HG02840 (cell line): ENCODE measurements around the gene GSTP1.
"Not testable (repeated sequence)": the region's sequence is repeated elsewhere in the genome, so short reads cannot be mapped to it uniquely, and the experiment has no call there.

Experiments used
- ATAC-seq: cut with Tn5 transposase; IDR thresholded peaks from one replicate; pipeline ENCODE4 v1.9.1; 2021; ENCODE audit warnings: mild to moderate bottlenecking, moderate library complexity, moderate number of reproducible peaks; ENCODE audit not compliant: unreplicated experiment, low FRiP score

GSTP1 gene

DNA sequence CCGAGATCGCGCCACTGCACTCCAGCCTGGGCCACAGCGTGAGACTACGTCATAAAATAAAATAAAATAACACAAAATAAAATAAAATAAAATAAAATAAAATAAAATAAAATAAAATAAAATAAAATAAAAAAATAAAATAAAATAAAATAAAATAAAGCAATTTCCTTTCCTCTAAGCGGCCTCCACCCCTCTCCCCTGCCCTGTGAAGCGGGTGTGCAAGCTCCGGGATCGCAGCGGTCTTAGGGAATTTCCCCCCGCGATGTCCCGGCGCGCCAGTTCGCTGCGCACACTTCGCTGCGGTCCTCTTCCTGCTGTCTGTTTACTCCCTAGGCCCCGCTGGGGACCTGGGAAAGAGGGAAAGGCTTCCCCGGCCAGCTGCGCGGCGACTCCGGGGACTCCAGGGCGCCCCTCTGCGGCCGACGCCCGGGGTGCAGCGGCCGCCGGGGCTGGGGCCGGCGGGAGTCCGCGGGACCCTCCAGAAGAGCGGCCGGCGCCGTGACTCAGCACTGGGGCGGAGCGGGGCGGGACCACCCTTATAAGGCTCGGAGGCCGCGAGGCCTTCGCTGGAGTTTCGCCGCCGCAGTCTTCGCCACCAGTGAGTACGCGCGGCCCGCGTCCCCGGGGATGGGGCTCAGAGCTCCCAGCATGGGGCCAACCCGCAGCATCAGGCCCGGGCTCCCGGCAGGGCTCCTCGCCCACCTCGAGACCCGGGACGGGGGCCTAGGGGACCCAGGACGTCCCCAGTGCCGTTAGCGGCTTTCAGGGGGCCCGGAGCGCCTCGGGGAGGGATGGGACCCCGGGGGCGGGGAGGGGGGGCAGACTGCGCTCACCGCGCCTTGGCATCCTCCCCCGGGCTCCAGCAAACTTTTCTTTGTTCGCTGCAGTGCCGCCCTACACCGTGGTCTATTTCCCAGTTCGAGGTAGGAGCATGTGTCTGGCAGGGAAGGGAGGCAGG, at the start of gene GSTP1:
Gene GSTP1 (plus strand): TSS at position 566 of the 958 bp plus-strand sequence. CDS start 32 bp downstream, at position 598.
- peak; percentile 57 for ATAC-seq

DNA sequence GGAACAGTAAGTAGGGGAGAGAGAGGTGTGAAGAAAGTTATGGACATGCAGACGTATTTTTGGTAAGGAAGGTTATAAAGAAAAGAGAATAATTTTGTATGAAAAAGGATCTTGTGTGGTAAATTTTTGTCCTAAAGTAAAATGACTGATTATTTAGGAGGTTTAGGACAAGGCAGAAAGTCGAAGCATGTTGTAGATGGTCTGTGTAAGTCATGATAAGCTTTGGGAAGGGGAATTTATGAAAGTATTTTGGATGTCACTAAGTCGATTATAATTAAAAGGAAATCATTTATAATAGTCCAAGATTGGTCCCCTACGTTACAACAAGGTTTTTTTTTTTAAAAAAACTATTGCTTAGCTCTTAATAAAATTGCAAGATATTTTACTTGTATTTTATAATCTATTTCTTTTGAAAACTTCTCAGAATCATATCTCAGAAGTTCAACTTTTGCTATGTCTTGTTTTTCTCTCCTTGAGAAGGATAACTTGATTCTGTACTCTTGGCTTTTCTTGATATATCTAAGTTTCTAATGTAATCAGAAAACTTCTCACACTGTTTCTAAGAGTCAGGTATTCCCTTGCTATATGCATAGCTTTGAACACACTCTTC, 49.4 kb upstream of the GSTP1 start:
- ATAC-seq = no peak

DNA sequence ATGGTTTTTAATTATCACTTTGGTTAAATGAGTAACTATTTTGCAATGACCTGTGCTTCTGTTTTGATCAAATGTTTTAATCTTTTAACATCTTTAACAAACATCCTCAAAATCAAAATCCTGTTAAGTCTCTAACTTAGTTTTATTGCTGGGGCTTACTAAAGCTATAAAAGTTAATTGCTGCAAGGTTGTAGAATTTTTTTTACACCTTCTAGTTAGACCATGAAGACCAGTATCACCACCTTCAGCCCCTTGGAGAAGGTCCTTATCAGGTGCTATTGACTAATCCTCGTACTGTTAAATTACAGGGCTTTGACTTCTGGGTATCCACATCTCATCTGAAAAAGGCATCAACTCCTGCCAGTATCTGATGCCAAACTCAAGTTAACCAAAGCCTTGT, 48.1 kb upstream of the GSTP1 start:
- ATAC-seq = no peak

DNA sequence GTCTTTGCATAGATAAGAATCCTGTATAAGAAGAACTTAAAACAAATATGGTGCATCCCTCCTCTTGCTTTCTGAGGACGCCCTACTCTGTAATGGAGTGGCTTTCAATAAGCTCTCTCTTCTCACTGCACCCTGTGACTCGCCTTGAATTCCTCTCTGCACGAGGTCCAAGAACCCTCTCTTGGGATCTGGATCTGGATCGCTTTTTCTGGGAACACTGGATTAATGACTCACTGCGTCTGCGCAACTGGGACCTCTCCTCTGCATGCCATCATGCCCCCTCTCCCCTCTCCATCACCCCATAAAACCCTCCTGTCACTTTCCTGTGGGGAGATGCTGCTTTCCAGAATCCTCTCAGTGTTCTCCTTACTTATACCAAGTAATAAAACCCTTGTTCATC, 45.3 kb upstream of the GSTP1 start:
- no peak for ATAC-seq

DNA sequence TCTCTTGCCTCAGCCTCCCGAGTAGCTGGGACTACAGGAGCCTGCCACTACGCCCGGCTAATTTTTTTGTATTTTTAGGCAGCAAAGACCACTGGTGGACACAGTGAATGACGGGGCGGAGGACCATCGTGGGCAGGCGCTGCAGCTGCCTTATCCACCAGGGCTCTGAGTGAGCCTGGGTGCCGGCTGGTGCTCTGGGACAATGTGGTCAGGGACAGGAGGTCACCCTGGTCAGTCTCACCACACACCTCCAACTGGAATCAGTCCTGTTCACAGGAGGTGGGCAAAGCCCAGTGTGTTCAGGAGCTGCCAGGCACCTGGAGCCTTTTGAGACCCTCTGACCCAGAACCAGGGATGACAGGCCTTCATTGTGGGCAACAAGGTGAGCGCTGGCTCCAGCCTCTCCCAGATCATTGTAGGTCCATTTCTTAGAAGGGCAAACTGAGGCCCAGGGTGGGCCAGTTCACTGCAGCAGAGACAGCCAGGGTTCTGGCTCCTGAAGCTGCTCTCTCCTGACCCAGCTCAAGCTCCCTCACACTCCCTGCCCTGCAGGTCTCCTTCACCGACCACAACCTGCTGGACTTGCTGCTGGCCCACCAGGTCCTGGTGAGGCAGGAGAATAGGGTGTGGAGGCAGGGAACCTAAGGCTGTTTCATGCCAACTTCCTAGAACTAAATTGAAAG, 44.6 kb upstream of the GSTP1 start:
- no peak for ATAC-seq

DNA sequence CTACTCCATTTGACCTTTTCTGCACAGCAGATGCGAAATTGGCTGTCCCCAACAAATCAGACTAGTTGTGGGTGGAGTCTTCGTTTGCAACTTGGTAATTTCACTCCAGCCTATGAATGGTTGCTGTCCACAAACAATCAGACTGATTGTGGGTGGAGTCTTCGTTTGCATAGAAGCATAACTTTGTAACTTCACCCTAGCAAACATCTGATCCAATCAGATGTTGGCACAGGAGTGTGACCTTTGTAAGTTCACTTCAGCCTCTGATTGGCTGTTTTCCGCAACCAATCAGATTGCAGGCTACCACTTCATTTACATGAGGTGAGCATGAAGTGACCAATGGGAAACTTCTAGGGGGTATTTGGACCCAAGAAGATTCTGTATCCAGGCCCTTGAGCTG, 44.1 kb upstream of the GSTP1 start:
- ATAC-seq = no peak

DNA sequence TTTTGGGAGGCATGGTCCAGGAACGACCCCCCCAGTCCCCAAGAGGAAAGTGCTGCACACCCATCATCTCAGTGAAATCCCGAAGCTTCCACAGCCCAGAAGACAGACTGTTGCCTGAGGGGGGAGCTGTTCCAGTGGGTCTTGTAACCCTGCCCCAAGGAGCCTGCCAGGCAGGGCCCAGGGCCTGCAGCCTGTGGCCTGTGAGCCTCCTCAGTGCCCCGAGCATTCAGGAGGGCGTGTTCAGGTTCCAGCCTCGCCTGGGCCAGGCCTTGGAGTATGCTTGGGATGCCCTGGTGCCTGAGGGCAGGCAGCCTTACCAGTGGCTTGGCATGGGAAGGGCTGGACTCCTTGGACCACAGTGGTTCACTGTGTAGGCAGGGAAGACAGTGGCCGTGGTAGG, 42.4 kb upstream of the GSTP1 start:
- ATAC-seq = no peak

DNA sequence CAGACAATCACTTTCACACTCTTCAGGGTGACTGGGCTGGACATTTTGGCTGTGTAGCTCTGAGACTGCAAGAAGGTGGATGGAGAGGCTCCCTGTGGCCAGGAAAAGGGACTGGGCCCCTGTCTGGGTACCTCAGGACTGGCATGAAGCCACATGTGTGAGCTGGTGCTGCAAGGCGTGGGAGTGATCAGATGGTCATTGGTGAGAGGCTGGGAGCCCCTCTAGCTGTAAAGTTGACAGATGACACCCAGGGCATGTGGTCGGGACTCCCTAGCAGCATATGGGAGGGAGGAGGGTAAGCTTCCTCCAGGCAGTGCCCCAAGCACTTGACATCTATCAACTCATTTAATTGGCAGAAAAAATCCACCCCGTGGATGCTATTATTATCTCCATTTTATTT, 41.4 kb upstream of the GSTP1 start:
- ATAC-seq = no peak

DNA sequence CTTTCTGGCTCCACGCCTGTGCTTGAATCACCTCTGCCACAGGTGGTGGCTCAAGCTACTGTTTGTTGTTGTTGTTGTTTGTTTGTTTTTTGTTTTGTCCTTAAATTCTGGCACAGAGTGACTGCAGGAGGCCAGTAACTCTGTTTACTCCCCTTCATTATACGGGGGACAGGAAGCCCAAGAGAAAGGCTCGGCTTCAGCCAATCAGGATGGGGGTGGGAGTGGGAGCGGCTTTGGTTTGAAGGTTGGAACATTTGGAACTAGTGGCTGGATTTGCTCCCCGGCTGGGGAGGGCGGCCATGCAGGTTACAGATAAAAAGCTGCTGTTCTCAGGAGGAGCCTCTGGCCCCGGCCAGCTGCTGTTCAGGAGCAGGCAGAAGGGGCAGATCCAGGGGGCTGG, 40.6 kb upstream of the GSTP1 start:
- no peak for ATAC-seq

DNA sequence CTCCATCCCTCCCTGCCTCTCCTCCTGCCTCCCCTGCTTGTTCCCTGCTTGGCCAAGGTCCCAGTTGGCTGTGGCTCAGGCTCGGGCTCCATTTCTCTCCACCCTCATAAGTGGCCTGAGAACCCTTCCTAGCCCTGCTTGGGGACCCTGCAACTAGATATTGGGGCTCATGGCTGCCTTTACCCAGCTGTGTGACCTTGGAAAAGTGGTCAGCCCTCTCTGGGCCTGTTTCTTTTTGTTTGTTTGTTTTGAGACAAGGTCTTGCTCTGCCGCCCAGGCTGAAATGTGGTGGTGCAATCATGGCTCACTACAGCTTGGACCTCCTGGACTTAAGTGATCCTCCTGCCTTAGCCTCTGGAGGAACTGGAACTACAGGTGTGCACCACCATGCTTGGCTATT, 40.0 kb upstream of the GSTP1 start:
- no peak for ATAC-seq

DNA sequence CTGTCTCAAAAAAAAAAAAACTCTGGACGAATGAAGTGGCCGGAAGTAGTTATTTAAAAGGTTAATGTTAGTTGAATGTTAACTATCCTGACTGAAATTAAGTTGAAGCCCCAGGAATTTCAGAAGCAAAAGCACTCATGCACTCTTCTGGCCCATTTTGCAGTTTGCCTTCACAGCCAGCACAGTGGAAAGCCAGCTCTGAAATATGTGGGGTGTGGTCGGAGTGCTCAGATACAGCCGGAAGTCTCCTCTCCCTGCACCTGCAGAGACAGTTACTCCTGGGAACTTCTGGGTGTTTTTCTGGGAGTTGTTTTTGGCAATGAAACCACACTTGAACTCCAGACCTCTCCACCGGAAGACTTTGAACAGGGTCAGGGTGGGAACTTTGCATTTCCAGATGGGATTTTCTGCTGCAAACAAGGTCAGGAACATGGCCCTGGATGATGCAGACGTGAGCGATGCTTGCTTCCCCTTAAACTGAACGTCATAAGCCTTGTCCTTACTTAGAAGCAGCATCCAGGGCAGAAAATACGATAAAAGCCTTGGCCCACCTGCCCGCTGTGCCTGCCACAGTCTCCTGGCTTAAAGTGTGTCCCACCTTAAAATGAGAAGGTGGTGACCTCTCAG, 38.9 kb upstream of the GSTP1 start:
- ATAC-seq = no peak

DNA sequence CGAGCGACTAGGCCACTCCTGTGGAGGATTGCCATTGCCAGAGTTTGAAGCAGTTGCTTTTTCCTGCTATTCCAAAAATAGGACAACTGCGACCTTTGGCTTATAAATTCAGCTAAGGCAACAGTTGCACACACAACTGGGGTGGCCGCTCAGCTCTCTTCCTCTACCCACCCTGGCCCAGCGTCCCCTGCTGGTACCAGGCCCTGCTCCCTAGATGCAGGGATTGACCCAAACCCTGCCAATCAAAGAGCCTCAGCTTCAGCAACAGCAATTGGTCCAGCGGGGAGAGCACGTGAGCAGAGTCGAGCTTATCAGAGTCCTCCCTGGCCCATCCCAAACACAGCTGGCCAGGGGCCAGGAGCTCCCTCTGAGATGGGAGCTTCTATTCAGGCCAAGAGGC, 38.3 kb upstream of the GSTP1 start:
- no peak for ATAC-seq

DNA sequence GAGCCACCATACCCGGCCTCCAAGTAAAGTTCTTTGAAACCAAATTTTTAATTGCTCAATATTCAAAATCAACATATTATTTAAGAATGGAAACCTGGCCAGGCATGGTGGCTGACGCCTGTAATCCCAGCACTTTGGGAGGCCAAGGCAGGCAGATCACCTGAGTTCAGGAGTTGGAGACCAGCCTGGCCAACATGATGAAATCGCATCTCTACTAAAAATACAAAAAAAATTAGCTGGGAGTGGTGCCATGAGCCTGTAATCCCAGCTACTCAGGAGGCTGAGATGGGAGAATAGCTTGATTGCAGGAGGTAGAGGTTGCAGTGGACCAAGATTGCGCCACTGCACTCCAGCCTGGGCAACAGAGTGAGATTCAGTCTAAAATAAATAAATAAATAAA, 35.5 kb upstream of the GSTP1 start:
- not testable (repeated sequence) for ATAC-seq

DNA sequence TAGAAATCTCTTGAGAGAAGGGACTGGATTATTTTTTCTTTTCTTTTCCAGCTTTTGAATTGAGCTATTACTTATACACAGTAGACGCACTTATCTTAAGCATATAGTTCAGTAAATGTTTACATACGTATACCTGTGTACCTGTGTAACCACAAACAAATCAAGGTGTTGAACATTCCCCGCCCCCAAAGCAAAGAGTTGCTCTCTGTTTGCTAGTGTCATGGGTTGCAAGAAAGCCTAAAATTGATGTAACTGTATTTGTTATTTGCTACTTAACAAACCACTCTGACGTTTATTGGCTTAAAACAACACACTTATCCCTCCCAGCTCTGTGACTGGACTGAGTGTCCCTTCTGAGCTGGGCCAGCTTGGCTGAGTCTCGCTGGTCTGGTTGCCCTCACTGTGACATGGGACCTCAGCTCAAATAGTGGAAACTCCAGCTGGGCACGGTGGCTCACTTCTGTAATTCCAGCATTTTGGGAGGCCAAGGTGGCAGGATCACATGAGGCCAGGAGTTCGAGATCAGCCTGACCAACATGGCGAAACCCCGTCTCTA, 35.0 kb upstream of the GSTP1 start:
- ATAC-seq = no peak

DNA sequence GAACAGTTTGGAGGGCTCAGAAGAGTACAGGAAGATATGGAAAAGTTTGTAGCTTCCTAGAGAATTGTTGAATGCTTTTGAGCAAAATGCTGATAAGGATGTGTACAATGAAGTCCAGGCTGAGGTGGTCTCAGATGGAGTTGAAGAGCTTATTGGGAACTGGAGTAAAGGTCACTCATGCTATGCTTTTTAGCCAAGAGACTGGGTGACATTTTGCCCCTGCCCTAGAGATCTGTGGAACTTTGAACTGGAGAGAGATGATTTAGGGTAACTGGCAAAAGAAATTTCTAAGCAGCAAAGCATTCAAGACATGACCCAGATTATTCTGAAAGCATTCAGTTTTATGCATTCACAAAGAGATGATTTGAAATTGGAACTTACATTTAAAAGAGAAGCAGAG, 32.5 kb upstream of the GSTP1 start:
- no peak for ATAC-seq

DNA sequence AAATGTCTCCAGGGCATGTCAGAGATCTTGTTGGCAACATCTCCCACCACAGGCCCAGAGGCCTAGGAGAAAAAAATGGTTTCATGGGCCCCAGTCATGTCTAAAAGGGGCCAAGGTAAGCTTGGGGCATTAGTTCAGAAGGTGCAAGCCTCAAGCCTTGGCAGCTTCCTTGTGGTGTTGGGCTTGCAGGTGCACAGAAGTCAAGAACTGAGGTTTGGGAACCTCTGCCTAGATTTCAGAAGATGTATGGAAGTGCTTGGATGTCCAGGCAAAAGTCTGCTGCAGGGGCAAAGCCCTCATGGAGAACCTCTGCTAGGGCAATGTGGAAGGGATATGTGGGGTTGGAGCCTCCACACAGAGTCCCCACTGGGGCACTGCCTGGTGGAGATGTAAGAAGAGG, 31.9 kb upstream of the GSTP1 start:
- ATAC-seq = not testable (repeated sequence)

DNA sequence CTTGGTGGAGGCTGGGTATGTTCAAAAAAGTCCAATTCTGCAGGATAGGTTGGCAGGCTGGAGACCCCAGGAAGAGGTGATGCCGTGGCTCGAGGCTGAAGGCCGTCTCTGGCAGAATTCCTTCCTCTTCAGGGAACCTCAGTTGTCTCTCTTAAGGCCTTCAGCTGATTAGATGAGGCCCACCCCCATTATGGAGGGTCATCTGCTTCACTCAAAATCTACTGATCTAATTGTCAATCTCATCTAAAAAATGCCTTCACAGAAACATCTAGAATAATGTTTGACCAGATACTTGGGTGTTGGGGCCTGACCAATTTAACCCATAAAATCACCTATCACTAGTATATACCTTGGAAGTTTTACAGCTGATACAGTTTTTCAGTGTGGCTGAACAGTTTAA, 27.4 kb upstream of the GSTP1 start:
- ATAC-seq = no peak

DNA sequence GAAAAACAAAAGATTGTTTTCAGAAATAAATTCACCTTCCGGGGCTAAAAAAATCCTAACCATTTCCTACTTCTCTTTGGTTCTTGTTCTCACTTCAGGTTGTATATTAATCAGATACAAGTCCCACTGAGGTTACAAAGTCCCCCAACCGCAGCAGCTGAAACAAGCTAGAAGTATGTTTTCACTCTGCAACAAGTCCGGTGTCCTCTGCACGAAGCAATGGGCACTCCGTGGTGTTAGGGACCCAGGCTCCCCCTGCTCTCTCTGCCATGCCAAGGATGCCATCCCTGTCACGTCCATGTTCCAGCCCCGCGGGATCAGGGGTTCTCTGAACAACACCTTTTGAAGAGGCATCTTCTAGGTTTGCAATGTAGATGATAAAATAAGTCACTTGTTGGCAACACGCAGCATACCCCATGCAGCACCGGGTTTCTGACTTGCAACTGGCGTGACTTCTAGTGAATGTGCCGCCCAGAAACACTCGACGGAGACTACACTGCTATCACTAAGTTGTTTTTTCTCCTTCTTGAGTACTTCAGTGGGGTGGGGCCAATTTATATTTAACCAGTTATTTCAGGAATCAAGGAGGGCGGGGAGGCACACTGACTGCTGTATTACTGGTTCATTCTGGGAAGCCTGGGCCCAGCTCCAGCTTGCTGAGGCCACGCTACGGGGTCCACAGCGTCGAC, 25.4 kb upstream of the GSTP1 start:
- no peak for ATAC-seq

DNA sequence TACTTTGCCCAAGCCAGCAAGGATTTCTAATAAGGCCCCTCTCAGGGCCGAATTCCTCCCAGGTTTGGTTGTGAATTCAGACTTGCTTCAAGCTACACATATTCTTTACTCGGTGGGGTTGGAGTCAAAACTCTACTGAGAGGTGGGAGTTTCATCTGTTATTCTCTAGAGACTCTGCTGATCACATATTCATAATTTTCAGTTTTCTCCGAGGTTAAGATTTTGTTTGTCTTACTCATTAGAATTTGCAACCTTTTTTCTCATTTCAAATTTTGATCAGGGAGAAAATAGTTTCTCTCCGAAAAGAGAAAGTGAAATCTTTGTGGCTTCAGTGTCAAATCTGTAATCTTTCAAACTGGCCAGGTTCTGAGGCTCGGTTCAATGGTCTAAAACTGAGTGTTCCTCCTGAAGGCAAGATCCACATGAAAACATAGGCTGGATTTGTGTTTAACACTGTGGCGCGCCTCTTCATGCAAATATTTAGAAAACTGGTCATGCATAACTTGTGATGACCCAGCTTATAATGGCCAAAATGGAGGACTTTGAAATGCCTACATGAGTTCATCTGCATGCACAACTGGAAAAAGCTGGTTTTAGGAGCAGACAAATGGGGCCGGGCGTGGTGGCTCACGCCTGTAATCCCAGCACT, 21.5 kb upstream of the GSTP1 start:
- peak; percentile 55 for ATAC-seq
